Activated naive CD4-positive, alpha-beta T cell treated with anti-CD3 and anti-CD28 coated beads, Interleukin-2, amount 50 U/mL, for 16 hours (primary cell): Measurements from ENCODE around the gene RNF183.
A peak's percentile ranks its signal among the peaks of the same experiment; 100 is the strongest.

Experiments
- DNase-seq: peaks from one replicate; pipeline ENCODE4 v3.0.0-alpha.2; 2020

The RNF183 gene, protein sequence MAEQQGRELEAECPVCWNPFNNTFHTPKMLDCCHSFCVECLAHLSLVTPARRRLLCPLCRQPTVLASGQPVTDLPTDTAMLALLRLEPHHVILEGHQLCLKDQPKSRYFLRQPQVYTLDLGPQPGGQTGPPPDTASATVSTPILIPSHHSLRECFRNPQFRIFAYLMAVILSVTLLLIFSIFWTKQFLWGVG

DNA sequence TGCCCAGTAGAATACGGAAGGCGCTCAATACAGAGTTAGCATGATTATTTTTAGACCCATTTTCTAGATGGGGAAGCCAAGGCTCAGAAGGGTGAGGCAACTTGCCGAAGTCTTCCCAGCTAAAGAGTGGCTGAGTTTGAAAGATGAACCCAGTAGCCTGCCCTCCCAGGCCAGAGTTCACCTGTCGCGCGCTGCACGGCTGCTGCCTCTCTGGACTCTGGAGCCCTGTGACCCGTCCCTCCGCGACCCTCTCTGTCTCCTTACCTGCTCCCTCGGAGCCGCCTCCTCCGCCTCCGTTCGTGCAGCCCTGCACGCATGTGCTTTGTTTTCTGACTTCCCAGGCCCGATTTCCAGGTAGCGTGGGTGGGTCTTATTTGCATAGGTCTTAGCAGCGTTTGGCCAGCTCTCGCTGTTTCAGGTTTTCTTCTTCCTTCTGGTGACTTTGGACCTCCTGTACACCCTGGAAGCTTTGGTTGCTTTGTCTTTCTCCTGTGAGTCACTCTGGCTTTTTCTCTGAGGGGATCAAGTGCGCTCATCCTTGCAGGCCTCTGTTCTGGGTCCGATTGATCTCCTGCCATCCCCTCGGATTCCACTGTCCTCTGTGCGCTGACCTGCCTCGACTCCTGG is at the start of gene RNF183:
TSS of gene RNF183 (minus strand) at position 585 of the 627 bp plus-strand sequence. CDS start 5,192 bp downstream, outside the sequence.
- DNase-seq: no peak

DNA sequence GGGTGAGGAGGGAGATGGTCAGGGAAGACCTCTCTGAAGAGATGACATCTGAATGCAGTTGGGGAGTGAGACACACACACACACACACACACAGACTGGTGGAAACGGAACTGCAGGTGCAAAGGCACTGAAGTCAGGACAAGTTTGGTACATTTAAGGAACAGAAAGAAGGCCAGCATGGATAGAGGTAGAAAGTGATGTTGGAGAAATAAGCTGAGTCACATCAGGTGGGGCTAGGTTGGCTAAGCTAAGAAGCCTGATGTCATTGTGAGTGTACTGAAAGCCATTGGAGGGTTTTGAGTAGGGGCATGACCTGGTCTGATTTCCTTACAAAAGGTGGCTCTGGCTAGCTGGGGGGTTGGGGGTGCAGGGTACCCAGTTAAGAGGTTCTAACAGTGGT is 49.2 kb upstream of the RNF183 start:
- DNase-seq: no peak

DNA sequence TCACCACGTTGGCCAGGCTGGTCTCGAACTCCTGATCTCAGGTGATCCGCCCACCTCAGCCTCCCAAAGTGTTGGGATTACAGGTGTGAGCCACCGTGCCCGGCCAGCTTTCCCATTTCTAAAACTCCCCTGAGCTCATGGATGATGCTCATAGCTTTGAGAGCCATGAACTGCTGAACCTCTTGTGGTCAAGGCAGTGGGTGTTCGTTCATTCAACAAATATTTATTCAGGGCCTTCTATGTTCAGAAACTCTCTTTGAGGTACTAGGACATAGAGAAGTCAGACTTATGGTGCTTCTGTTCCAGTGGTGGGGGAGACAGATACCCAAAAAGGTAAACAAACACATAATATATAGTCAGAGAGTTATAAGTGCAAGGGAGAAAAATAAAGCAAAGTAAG is 48.8 kb upstream of the RNF183 start:
- DNase-seq: no peak

DNA sequence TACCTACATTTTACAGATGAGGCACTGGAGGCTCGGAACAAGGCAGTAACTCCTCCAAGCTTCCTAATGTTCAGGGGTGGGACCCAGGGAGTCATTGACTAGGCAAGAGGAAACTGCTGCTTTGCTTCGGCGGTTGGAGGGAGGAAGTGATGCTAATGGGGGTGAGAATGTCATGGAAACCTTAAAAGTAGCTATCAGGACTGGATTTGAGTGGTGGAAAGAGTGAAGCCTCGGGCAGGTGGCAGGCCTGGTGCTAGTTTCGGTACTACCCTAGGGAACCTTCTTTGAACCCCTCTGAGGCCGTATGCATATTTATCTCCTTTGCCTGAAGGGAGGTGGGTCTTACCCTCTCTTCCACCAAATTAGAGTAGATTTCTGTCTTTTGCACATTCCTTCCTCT is 47.8 kb upstream of the RNF183 start:
- DNase-seq: no peak

DNA sequence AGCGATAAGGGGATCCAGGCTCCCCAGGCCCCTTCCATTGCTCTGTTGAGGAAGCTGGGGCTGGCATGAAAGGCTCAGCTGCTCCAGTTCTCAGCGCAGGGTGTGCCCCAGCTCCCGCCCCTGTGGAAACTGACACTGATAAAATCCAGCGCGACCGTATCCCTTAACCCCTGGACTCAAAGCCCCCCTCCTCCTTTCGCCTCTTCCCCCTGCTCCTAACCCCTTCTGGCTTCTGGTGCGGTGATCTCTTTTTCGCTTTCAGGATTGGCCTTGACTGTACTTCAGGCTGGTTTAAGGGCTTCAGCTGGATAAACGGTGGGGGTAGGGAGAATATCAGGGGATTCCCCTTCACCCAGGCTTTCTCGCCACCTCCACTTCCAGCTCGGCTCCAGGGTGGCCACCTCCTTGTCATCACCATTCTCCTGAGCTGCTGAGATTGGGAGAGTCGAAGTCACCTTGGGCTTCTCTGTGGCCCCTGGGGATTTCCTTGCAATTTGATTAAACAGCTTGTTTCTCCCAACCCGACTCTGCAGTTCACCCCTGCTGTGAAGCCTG is 47.0 kb upstream of the RNF183 start:
- DNase-seq: no peak

DNA sequence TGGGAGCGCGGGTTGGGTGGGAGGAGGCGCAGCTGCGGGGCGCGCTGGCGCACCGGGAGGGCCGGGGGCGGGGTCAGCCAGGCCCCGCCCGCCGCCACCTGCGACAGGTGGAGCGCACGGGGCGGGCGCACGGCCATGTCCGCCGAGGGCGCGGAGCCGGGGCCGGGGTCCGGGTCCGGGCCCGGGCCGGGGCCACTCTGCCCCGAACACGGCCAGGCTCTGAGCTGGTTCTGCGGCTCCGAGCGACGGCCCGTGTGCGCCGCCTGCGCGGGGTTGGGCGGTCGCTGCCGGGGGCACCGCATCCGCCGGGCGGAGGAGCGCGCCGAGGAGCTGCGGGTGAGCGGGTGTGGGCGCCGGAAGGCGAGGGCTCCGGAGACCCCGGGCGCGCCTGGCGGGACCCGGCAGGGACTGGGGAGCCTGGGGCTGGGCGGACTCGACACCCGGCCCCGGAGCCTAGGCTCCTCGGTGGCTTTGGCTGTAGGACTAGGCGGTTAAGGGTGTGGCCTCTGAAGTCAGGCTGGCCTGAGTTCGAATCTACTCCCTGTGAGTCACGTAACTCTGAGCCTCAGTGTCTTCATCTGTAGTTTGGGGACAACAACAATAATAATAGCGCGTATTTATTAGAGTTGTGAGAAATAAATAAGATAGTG is 46.4 kb upstream of the RNF183 start, which contains the start of gene BSPRY:
TSS of gene BSPRY (plus strand) at position 97 of the 650 bp plus-strand sequence. CDS start at position 136, 39 bp downstream.
- DNase-seq: peak; percentile 32

DNA sequence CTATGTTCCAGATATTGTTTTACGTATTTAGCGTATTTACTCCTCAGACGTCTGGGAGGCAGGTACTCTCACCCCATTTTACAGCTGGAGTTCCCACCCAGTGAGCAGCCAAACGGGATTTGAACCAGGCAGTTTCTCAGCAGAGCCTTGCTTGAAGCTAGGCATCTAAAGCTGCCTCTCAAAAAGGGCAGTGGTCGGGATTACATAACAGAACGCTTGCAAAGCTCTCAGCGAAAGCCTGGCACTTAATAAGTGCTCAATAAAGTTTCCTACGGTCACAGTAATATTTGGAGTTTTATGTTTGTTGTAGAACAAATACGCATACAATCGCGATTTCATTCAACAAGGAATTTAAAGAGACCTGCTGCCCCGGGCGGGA is 45.9 kb upstream of the RNF183 start:
- no peak for DNase-seq

DNA sequence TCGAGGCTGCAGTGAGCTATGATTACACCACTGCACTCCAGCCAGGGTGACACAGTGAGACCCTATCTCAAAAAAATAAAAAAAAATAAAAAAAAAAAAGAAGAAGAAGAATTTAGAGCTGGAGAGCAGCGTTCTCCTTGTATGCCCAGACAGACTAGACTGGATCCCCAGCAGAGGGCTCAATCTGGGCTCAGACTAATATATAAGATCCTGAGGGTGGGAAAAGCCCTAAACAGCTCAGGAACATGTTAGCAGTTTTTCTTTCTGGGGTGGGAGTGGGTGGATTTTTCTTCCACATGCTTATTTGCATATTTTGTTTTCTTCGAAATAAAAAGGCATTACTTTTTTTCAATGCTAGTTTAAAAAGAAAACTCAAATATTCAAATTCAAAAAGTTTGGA is 45.3 kb upstream of the RNF183 start:
- no peak for DNase-seq

DNA sequence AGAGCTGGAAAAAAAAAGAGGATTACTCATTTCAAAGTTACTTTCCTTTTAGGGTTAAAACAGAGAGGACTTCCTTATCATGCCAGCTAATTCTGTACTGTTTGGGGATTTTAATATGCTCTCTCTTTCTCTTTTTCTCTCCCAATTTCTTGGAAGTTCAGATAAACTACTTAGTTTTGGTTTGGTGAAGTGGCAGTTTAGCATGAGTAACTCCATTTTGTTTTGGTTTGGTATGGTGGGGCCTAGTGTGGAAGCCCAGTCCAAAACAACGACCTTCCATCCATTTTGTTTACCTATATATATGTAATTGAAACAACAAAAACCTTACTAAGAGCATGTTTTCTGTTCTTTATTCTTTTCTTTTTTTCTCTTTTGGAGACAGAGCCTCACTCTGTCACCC is 42.5 kb upstream of the RNF183 start:
- DNase-seq: no peak

DNA sequence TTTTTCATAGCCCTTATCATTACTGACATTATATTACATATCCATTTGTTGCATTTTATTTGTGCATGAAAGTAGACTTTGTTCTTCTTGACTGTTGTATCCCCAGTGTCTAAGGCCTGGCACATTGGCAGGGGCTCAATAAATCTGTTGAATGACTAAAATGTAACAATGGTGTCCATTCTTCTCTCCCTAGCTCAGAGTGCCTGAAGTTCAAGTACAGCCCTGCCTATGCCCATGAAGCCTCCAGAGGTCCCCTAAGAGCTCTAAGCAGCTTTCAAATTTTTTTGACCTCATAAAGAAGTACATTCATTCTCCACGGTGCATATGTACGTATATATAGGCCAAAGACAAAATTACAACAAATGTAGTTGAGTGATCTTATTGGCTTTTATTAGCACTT is 42.0 kb upstream of the RNF183 start:
- DNase-seq: no peak

DNA sequence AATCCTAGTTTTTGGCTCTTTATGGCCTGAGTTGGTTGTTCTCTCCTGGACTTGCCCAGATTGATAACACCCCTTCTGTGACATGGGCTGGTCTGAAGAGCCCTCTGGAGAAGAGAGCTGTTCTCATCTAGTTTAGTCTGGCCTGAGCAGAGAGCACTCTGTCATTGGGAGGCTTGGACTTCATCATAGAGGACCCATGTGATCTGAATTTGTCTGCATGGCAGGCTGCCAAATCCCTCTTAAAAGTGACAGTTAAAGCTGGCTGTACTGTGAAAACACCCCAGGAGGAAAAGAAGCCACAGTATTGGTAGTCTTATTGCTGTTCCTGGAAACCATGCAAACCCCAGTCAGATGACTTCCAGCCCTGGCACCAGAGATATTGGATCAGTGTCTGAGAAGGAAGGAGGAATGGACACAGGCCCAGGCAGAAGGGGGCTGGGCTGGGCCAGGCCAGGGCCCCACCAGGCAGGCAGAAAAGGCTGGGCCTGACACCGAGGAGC is 40.6 kb upstream of the RNF183 start:
- DNase-seq: no peak

DNA sequence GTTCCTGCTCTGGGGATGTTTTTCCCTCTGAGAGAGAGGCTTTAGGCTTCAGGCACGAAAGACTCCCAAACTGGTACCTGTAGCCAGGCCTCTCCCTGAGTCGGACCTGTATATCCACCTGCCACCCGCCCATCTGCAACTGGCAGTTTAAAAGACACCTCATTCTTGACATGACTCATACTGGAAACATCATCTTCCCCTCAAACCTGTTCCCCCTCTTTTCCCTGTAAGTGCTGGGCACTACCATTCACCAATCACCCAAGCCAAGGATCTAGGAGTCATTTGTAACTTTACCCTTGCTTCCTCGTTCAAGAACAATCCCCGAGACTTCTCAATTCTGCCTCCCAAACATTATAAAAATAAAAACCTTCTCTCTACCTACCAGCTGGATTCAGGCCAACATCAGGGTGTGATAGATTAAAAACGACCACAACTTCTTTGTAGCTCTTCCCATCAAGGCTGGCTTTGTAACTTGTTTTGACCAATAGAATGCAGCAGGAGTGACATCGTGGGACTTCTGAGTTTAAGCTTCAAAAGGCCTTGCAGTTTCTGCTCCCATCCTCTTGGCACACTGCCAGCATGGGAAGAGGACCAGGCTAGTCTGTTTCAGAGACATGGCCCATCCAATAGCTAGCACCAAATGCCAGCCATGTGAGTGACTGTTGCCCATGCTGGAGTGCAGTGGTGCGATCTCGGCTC is 38.7 kb upstream of the RNF183 start:
- no peak for DNase-seq

DNA sequence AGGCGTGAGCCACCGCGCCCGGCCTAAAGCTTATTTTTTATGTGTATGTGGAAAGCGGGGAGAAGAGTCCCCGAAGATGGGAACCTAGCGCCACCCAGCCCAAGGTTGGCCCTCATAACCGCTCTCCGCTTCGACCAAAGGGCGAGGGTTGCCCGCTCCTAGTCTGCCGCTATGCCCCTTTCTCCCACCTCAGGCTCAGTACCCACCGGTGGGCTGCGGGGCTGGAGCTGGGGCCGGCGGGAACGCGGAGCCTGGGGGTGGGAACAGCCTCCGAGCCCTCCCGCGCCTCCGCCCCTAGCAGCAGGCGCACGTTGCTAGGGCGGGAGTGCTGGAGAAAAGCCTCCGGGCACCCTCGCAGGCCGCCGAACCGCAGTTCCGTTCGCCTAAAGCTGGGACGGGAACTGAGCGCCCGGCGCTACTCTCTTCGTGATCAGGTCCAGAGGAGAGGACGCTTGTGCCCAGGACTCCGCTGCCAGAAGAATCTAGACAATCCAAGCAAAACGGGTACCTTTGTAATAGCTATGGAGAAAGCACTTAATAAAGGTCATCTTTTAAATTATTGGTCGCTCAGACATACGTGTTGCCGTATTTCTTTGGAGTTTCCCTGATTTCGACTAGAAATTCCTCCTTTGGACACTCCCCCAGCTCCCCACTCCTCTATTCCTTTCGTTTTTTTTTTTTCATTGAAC is 37.0 kb upstream of the RNF183 start, which contains the start of gene WDR31:
TSS of gene WDR31 (minus strand) at position 265 of the 689 bp plus-strand sequence. CDS start 8,253 bp downstream, outside the sequence.
- peak; percentile 81 for DNase-seq

DNA sequence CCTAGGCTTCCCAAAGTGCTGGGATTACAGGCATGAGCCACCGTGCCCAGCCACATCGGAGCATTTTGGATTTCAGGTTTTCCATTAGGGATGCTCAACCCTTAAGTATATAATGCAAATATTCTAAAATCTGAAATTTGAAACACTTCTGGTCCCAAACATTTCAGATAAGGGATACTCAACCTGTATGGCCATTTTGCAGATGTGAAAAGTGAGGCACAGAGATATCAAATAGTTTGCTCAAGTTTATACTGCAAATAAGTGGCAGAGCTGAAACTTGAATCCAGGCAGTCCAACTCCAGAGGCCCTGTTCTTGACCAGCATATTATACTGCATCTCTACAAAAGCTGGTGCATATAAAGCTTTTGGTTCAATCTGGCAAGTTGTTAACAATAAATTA is 34.5 kb upstream of the RNF183 start:
- DNase-seq: no peak

DNA sequence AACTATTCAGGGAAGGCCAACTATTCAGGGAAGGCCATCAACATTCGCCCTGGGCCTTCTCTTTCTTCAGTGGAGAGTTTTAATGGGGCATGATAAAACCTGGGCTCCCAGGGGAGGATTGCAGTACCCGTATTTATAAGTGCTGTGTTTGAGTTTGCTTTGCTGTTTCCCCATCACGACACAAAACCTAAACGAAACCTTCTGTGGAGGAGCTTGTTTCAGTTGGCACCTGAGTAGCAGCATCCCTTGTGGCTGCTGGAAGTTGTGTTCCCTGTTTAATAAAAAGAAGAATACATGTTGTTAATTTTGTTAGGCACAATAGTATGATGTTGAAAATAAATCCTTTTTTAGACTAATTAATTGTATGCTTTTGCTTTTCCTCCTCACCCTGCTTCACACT is 28.6 kb upstream of the RNF183 start:
- no peak for DNase-seq

DNA sequence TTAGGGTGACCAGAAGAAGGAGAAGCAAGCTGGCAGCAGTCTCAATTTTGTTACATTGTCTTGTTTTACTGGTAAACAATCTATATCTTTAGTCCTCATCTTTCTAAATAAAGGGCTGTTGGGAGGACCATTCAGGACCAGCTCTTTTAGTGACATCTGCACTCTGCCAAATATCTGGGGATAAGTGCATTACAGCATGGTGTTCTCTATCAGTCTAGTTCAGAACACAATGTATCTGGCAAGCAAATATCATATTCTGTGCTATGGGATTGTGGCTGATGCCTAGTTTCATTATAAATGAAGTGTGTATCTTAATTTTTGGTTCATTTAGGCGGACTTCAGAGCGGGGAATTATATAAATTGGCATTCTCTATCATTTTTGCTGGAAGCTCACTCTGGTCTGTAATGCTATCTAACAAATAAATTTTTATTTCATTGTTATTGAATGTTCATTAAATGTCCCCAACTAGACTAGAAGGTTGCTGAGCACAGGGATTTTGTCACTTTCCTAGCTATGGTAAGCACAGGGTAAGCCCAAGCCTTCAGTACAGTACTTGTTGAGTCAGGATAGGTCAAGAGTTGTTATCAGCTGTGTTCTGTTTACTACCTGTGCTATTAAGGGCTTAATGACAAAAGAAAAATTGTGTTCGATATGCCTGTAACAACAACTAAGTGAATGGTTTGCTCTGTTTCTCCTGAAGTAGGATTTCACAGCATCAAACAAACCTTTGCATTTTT is 25.0 kb upstream of the RNF183 start:
- no peak for DNase-seq

DNA sequence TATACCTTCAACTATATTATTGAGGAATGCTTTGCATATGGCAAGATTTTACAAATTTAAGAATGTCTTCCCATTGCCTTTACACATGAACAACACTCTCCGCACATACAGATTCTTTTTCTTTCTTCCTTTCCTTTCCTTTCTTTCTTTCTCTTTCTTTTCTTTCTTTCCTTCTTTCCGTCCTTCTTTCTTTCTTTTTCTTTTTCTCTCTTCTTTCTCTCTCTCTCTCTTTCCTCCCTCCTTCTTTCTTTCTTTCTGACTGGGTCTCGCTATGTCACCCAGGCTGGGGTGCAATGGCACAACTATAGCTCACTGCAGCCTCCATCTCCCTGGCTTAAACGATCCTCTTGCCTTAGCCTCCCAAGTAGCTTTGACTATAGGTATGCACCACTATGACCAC is 23.1 kb upstream of the RNF183 start:
- no peak for DNase-seq

DNA sequence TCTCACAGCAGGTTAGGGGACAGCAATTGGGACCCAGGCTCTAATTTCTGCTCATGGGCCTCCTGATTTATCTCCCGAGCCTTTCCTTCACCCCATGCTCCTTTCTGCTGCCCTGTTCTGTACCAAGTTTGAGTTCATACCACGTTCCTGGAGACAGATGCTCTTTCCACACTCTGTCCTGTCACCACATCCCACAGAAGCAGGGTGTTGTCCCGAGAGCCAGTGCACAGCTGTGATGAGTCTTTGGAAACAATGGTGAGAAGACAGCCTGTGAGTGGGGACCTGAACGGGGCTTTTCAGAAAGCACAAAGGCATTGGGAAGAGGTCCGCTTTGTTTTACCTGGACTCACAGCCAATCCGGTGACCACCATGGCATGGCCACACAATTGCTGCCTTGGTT is 19.5 kb upstream of the RNF183 start:
- no peak for DNase-seq

DNA sequence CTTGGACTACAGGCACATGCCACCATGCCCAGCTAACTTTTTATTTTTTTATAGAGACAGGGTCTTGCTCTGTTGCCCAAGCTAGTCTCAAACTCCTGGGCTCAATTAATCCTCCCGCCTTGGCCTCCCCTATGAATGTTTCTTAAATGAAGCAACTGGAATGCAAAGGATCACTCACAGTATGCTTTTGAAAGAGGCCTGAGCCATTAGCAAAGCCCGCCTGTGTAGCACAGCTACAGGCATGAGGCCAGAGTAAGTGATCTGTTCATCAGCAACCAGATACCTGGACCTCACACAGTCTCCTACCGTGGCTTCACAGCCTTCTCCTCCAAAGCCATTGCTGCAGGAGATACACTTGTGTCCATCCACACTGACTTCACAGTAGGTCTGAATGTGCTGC is 16.9 kb upstream of the RNF183 start:
- no peak for DNase-seq

DNA sequence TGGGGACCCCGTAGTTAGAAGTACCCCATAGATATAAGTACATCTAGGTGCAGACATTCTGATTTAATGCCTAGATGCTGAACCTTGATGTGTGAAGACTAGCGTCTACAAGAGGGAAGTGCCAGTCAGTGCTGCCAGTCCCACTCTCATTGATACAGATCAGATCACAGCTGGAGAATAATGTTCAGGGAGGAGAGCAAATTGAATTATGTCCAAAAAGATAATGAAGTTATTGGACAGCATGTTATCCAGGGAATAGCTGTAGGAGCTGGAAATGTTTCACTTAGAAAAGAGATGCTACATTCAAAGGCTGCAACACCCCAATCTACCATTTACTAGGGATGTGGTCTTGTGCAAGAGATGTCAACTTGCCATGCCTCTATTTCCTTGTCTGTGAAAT is 15.9 kb upstream of the RNF183 start:
- DNase-seq: no peak

DNA sequence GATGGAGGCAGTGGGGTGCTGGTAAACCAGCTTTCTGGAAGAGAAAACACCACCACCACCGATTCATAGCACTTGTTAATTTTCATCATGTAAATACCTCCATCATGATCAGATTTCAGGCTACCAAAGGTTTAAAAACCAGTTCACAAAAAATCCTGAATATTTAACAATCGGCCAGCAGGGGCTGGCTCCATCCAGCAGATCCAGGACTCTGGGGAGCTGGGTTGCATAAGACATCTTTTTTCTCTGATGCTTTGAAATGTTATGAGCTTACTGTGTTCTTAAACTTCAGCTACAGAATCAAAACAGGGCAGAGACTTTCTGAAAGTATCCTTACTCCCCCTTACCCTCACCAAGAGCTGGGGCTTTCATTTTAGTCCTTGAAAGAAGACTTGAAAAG is 14.6 kb upstream of the RNF183 start:
- DNase-seq: no peak

DNA sequence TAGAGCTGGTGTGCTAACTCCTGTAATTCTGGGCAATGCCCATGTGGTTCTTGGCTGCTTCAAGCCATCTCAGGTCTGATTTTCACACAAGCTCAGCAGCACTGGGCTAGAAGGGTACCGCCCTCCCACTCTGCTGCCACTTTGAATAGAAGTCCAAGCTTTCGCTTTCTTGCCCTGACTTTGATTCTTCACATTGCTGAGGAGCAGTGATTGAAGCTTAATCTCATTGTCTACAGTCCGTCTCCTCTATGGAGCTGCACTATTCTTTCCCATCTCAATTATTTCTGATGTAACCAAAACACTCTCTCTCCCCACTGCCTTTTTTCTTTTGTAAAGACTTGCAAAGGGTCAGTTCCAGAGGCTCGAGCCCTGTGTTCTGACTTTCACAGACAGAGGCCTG is 12.9 kb upstream of the RNF183 start:
- DNase-seq: no peak
